GM19035 (cell line): ENCODE measurements around the gene RTL10.
"Not testable (repeated sequence)": the region's sequence is repeated elsewhere in the genome, so short reads cannot be mapped to it uniquely, and the experiment has no call there.

ENCODE experiments used
- ATAC-seq: cut with Tn5 transposase; IDR thresholded peaks from one replicate; pipeline ENCODE4 v1.9.1; 2021; ENCODE audit not compliant: unreplicated experiment

RTL10 gene

GRCh38 chr22:19846620-19847344 lies 7.9 kb downstream of the RTL10 start:
- no peak for ATAC-seq

GRCh38 chr22:19845054-19845722 lies 9.5 kb downstream of the RTL10 start:
- no peak for ATAC-seq

GRCh38 chr22:19844377-19845053 lies 10.2 kb downstream of the RTL10 start:
- no peak for ATAC-seq

- no peak for ATAC-seq
Measured at GRCh38 chr22:19843857-19844376, 10.8 kb downstream of the RTL10 start.

- no peak for ATAC-seq
Measured at GRCh38 chr22:19843107-19843856, 11.4 kb downstream of the RTL10 start.

GRCh38 chr22:19842393-19843106 lies 12.1 kb downstream of the RTL10 start:
- no peak for ATAC-seq

GRCh38 chr22:19841641-19842392 lies 12.9 kb downstream of the RTL10 start:
- no peak for ATAC-seq

- ATAC-seq: no peak
Measured at GRCh38 chr22:19840955-19841640, 13.6 kb downstream of the RTL10 start.

GRCh38 chr22:19840059-19840458 lies 14.6 kb downstream of the RTL10 start:
- no peak for ATAC-seq

GRCh38 chr22:19837915-19838314 lies 16.8 kb downstream of the RTL10 start:
- ATAC-seq: no peak

GRCh38 chr22:19836512-19836911 lies 18.2 kb downstream of the RTL10 start:
- no peak for ATAC-seq

- ATAC-seq: no peak
Measured at GRCh38 chr22:19834599-19834998, 20.1 kb downstream of the RTL10 start.

- not testable (repeated sequence) for ATAC-seq
Measured at GRCh38 chr22:19833327-19833726, 21.3 kb downstream of the RTL10 start.

- ATAC-seq: no peak
Measured at GRCh38 chr22:19832476-19833108, 22.1 kb downstream of the RTL10 start.

- not testable (repeated sequence) for ATAC-seq
Measured at GRCh38 chr22:19831979-19832378, 22.7 kb downstream of the RTL10 start.

GRCh38 chr22:19831016-19831415 lies 23.7 kb downstream of the RTL10 start:
- ATAC-seq: no peak

- ATAC-seq: no peak
Measured at GRCh38 chr22:19828035-19828401, 26.7 kb downstream of the RTL10 start.

- ATAC-seq: no peak
Measured at GRCh38 chr22:19827341-19828034, 27.2 kb downstream of the RTL10 start.
